ENCODE results near the gene DNAJB6. TPM values are rescaled to one million over a fixed set of nuclear protein-coding genes. Genes with fewer than 3 reads are reported as not detected.

Gene DNAJB6
- total and polyA plus RNA-seq, 7 donors, result 103 to 326 (median 229) TPM

DNA sequence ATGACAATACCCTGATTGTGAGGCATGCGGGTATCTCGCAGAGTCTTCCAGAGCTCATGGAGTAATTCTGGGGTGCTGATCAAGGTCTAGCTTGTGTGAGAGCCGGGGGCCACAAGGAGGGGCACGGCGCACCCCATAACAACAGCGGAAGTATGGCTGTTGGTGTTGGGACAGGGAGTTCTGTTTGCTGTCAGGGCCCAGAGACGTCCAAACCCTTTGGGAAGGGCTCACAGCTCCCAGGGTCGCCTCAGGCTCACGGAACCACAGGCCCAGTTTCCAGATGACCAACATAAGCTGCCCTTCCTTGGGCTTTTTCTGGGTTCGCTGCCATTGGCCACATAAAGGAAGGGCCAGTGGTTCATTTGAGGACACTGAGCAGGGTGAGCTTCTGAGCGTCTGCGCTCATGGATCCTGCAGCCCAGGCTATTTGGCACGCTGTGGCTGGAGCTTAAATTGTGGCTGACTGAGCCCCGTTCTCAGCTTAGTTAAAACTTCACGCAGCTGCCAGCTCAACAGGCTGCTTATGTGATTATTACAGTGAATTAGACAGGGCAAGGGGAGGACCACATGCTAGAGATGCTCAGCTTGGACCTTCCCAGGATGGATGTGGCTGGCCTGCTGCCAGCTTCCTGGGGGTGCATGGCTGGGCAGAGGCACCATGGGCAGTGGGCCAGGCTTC lies 92.3 kb downstream of the DNAJB6 start:
- DNase-seq (peak in 1 of 2 donors; percentile 37), ATAC-seq (no peak)
- H3K36me3 ChIP-seq (ENCODE audit: insufficient read depth in 1 of 2, low read depth in 1 of 2), result peaks cover 0 to 5% of the 10 kb centered on the region in 2 donors
- intact Hi-C loops (cut with DNase I), result no loop called here
- no peaks in the 10 kb centered on the region for H3K27me3 ChIP-seq (ENCODE audit: insufficient read depth in 3 of 3, low read length in 2 of 3)
- TF ChIP-seq, protein P1, sequence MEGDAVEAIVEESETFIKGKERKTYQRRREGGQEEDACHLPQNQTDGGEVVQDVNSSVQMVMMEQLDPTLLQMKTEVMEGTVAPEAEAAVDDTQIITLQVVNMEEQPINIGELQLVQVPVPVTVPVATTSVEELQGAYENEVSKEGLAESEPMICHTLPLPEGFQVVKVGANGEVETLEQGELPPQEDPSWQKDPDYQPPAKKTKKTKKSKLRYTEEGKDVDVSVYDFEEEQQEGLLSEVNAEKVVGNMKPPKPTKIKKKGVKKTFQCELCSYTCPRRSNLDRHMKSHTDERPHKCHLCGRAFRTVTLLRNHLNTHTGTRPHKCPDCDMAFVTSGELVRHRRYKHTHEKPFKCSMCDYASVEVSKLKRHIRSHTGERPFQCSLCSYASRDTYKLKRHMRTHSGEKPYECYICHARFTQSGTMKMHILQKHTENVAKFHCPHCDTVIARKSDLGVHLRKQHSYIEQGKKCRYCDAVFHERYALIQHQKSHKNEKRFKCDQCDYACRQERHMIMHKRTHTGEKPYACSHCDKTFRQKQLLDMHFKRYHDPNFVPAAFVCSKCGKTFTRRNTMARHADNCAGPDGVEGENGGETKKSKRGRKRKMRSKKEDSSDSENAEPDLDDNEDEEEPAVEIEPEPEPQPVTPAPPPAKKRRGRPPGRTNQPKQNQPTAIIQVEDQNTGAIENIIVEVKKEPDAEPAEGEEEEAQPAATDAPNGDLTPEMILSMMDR (IDR thresholded peaks at IDR 0.05), result no peak
- H3K4me1 ChIP-seq, result peaks cover 3% of the 10 kb centered on the region
- 50 to 58% (median 51%) methylated on average over 15 of the region's 15 CpGs for WGBS, 3 donors
- no peaks in the 10 kb centered on the region for H3K9me3 ChIP-seq
- no peak overlapping the region for H3K27ac ChIP-seq
- no peak overlapping the region for H3K4me3 ChIP-seq

DNA sequence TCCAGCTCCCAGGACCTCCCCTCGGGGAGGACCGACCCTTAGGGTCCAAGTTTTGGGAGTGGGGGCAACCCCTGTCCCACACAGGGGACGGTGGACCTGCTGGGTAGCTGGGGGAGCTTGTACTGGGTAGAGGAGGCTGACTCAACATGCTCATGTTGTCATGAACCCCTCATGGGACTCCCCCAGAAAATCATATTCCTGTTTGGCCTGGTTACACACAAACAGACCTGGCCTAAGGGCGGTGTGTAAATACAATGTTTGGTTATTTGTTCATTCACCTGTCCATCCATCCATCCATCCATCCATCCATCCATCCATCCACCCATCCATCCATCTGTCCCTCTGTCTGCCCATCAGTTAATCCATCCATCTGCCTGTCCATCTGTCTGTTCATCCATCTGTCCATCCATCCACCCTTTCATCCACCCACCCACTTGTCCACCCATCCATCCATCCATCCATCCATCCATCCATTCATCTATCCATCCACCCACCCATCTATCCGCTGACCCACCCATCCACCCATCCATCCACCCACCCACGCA lies 92.9 kb downstream of the DNAJB6 start:
- H3K4me3 ChIP-seq, result no peak overlapping the region
- 66 to 80% (median 71%) methylated on average over 6 of the region's 6 CpGs for WGBS, 3 donors
- no peak overlapping the region for H3K27ac ChIP-seq
- peaks cover 3% of the 10 kb centered on the region for H3K4me1 ChIP-seq
- H3K36me3 ChIP-seq (ENCODE audit: insufficient read depth in 1 of 2, low read depth in 1 of 2), result peaks cover 0 to 1% of the 10 kb centered on the region in 2 donors
- TF ChIP-seq, protein P1 (IDR thresholded peaks at IDR 0.05), result no peak
- ATAC-seq (no peak), DNase-seq (peak in 1 of 2 donors; percentile 12)
- no peaks in the 10 kb centered on the region for H3K27me3 ChIP-seq (ENCODE audit: insufficient read depth in 3 of 3, low read length in 2 of 3)
- H3K9me3 ChIP-seq, result no peaks in the 10 kb centered on the region
- intact Hi-C loops (cut with DNase I), result no loop called here

DNA sequence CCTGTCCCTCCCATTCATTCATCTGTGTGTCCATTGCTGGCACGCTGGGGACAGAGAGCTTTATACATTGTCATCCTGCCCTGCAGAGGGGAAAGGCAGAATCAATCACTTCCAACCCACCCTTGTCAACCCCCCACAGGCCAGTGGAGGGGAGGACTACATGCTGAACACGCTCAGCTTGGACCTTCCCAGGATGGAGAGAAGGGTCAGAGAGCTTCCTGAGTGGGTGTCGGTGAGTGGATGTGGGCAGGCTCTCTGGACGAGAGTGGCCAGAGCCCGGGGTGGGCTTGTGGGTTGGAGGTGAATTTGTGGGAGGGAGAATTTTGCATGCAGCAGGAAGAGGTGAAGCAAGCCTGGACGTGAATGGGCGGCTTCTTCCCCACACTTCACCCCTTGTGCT lies 93.9 kb downstream of the DNAJB6 start:
- H3K4me3 ChIP-seq, result no peak overlapping the region
- no peaks in the 10 kb centered on the region for H3K36me3 ChIP-seq (ENCODE audit: insufficient read depth in 1 of 2, low read depth in 1 of 2)
- H3K4me1 ChIP-seq, result peaks cover 3% of the 10 kb centered on the region
- H3K9me3 ChIP-seq, result no peaks in the 10 kb centered on the region
- intact Hi-C loops (cut with DNase I), result no loop called here
- H3K27me3 ChIP-seq (ENCODE audit: insufficient read depth in 3 of 3, low read length in 2 of 3), result no peaks in the 10 kb centered on the region
- TF ChIP-seq, protein P1 (IDR thresholded peaks at IDR 0.05), result no peak
- 80 to 87% (median 82%) methylated on average over 7 of the region's 7 CpGs for WGBS, 3 donors
- ATAC-seq (no peak), DNase-seq (peak in 1 of 2 donors; percentile 17)
- H3K27ac ChIP-seq, result no peak overlapping the region

DNA sequence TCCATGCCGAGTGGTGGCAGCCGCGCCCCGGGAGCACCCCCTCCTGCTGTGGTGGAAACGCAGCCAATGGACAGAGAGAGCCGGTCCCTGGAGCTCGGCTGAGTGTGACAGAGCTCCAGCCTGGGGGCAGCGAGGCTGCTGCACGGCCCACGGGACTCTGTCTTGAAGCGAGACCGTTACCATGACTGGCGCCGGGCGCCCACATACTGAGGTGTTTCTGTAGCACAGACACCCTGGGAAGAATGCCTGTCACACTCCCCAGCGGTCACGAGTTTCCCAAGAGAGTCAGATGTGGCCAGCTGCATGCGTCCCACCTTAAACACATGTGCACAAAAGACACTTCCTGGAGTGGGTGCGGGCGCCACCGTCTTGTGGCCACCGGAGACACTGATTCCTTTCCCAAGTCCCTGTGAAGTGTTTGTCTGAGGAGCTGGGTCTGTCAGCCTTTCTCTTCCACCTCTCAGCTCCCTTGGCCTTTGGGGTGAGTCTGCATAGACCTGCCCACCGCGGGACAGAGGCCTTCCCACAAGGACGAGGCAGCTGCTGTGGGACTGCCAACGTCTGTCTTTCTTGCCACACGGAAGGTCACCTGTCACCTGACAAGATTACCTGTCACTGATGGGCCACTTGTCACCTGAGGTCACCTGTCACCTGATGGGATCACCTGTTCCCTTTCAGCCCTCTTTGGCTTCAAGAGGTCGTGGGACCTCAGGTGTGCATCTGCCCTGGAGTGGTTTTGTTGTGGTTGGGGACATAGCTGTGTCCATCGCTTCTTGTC lies 94.6 kb downstream of the DNAJB6 start:
- peak in 1 of 2 donors; percentile 45 for DNase-seq
- Histone ChIP-seq H3K4me1 (peaks cover 3% of the 10 kb centered on the region), H3K4me3 (no peak overlapping the region), H3K36me3 (ENCODE audit: insufficient read depth in 1 of 2, low read depth in 1 of 2) (no peaks in the 10 kb centered on the region), H3K27ac (no peak overlapping the region), H3K9me3 (no peaks in the 10 kb centered on the region), H3K27me3 (ENCODE audit: insufficient read depth in 3 of 3, low read length in 2 of 3) (no peaks in the 10 kb centered on the region)
- TF ChIP-seq, protein P1 (IDR thresholded peaks at IDR 0.05), result no peak
- WGBS, 3 donors, result 88 to 90% (median 89%) methylated on average over 29 of the region's 29 CpGs
- intact Hi-C loops (cut with DNase I), result no loop called here
- ATAC-seq, result no peak

Measured in psoas muscle (tissue), 8 donors.